Transverse colon (tissue), 3 donors: ENCODE results near the gene BPIFB2.

Experiments used
- EP300 ChIP-seq: sonication (generic); formaldehyde crosslinking; IDR thresholded peaks from one replicate; pipeline ENCODE4 v1.6.1; 2017; ENCODE audit warnings: antibody characterized with exemption, low read depth
- POLR2A ChIP-seq: fragments of 450-650 bp; IDR thresholded peaks from one replicate; pipeline ENCODE4 v1.6.1; 2016; ENCODE audit warnings: antibody characterized with exemption, mild to moderate bottlenecking, moderate library complexity
- TF ChIP-seq, protein P1 (sequence below), 5 experiments: fragments of 200-600 bp in 3 of 5; fragments of 450-650 bp in 2 of 5; sonication (generic) in 3 of 5; IDR thresholded peaks; 1 replicate in 2 of 5; 2 replicates in 3 of 5; pipeline ENCODE4 v1.5.1; 2016 to 2017; ENCODE audit warnings: antibody characterized with exemption in 5 of 5, inconsistent platforms in 3 of 5, mild to moderate bottlenecking in 2 of 5, moderate library complexity in 1 of 5

DNA sequence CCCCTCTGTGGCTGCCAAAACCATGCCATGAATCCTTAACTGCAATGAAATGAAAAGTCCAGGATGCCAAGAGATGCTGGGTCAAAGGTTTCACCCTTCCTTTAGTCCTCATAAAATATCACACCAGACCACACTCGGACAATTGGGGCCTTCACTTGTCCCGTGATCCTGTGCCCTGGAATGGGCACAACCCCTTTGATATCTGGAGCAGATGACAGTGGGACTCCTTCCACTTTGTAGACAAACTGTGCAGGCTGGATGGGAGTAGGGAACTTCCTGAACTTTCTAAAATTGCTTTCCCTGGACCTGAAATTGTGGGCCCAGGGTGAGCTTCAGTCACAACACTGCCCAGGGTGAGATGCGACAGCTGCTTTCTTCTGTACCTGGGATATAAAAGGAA lies 14.4 kb downstream of the BPIFB2 start:
- TF ChIP-seq POLR2A (no peak), EP300 (no peak)
- TF ChIP-seq, protein P1, sequence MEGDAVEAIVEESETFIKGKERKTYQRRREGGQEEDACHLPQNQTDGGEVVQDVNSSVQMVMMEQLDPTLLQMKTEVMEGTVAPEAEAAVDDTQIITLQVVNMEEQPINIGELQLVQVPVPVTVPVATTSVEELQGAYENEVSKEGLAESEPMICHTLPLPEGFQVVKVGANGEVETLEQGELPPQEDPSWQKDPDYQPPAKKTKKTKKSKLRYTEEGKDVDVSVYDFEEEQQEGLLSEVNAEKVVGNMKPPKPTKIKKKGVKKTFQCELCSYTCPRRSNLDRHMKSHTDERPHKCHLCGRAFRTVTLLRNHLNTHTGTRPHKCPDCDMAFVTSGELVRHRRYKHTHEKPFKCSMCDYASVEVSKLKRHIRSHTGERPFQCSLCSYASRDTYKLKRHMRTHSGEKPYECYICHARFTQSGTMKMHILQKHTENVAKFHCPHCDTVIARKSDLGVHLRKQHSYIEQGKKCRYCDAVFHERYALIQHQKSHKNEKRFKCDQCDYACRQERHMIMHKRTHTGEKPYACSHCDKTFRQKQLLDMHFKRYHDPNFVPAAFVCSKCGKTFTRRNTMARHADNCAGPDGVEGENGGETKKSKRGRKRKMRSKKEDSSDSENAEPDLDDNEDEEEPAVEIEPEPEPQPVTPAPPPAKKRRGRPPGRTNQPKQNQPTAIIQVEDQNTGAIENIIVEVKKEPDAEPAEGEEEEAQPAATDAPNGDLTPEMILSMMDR (IDR thresholded peaks at IDR 0.05), result no peak
